HG03432 (cell line): Measurements from ENCODE around the gene COL4A4.

Source experiments
- ATAC-seq: cut with Tn5 transposase; IDR thresholded peaks from one replicate; pipeline ENCODE4 v1.9.1; 2021; ENCODE audit warnings: mild to moderate bottlenecking, moderate library complexity; ENCODE audit not compliant: unreplicated experiment

Gene COL4A4

GRCh38 chr2:227163485-227163997 is 464 bp downstream of the COL4A4 start:
- ATAC-seq: peak; percentile 68

DNA sequence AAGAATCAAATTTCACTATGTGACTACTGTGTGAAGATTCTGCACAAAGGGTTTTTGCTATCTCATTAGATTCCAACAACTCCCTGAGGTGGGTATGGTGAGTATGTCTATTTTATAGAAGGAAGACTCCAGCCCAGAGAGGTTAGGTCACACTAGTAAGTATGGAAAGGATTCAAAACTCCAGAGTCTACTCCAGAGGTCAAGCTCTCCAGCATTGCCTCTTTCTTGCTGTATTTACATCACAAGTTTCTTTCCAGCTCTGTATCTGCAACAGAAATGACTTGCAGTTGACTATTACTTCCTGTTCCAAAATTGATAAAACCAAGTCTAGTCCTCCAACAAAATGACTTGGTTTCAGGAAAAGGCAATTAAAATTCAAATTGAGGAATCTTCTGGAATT is 2.1 kb downstream of the COL4A4 start:
- ATAC-seq: no peak

- ATAC-seq: no peak
Measured at GRCh38 chr2:227160164-227160563, 3.8 kb downstream of the COL4A4 start.

DNA sequence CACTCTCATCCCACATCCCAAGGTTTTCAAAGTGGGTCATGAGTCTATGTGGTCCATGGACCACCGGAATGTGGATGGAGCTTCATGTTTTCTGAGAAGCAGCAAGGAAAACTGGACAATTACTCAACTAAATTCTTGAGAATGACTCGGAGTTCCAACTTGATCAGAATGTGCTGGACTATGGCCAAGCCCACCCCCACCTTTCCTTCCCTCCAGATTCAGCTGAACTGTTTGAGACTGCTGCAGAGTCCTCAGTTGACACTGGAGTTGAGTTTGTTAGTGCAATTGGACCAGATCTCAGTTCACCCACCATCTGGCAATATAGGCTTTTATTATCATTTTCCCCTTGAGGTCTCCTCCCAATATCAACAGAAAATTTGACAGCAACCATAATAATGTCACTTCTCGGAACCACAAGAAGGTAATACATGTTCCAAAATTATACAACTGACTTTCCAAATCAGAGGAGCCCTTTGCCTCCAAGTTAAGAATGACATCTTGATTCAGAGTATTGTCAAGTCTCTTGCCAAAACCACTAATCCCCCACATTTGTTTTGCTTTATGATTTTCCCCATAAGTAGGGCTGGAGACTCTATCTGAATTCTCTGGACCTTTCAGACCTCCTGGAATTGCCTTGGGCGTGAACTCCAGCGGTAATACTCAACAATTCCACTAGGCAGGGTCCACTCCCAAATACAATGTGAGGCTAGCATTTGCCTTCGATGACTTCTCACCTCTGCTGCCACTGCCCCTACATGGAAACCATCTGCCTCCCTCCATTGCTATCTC is 8.8 kb downstream of the COL4A4 start:
- ATAC-seq: no peak

- ATAC-seq: no peak
Measured at GRCh38 chr2:227153758-227154486, 10.1 kb downstream of the COL4A4 start.

- ATAC-seq: no peak
Measured at GRCh38 chr2:227153307-227153706, 10.7 kb downstream of the COL4A4 start.

GRCh38 chr2:227152093-227152766 is 11.8 kb downstream of the COL4A4 start:
- ATAC-seq: no peak

DNA sequence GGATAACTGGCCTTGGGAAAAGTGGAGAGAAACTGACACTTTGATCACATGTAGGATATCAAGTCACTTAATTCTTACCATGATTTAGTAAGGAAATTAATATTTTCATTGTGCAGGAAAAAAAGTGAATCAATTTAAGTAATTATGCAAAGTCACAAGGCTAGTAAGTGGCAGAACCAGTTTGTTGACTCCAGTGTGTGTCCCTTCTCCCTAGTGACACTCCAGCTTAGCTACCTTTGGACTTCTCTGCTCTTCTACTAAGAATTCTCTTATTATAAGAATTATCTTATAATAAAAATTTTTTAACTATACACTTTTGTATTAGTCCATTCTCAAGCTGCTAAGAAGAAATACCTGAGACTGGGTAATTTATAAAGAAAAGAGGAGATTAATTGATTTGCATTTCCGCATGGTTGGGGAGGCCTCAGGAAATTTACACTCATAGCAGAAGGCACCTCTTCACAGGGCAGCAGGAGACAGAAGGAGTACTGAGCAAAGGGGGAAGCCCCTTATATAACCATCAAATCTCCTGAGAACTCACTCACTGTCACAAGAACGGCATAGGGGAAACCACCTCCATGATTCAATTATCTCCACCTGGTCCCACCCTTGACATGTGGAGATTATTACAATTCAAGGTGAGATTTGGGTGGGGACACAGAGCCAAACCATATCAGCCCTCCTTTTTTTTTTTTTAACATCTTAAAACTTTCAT is 13.6 kb downstream of the COL4A4 start:
- no peak for ATAC-seq

GRCh38 chr2:227148106-227148505 is 15.9 kb downstream of the COL4A4 start:
- ATAC-seq: no peak

- ATAC-seq: no peak
Measured at GRCh38 chr2:227147023-227147422, 17.0 kb downstream of the COL4A4 start.

DNA sequence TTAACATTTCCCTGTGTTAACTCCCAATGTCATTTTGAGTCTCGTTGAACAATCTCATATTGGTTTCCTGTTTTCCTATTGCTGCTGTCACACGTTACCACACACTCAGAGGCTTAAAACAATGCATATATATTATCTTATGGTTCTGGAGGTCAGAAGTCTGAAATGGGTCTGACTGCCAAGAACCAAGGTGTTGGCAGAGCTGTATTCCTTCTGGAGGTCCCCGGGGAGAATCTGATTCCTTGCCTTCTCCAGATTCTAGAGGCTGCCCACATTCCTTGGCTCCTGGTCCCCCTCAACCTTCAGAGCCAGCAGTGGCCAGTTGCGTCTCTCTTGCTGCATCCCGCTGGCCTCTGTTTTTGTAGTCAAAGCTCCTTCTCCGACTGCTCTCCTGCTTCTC is 17.5 kb downstream of the COL4A4 start:
- no peak for ATAC-seq

DNA sequence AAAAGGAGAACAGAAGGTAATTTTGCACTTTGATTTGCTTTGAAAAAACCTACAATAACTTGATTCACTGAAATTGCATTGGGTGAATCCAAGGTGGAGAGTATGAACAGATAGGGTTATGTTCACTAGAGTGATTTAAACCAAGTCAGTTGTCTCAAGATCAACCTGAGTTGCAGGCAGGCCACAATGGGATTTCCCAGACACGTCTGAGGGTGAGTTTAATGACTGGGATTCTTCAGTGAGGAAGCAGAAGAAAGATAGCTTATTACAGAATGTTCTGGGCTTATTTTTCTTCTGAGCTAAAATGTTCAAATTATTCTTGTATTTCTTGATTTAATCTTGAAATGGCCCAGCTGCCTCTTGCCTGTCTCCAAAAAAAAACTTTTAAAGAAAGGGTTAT is 20.1 kb downstream of the COL4A4 start:
- no peak for ATAC-seq

- ATAC-seq: no peak
Measured at GRCh38 chr2:227141301-227141700, 22.7 kb downstream of the COL4A4 start.

GRCh38 chr2:227134591-227134990 is 29.4 kb downstream of the COL4A4 start:
- no peak for ATAC-seq

- no peak for ATAC-seq
Measured at GRCh38 chr2:227132986-227133385, 31.0 kb downstream of the COL4A4 start.

GRCh38 chr2:227130636-227131035 is 33.4 kb downstream of the COL4A4 start:
- no peak for ATAC-seq

GRCh38 chr2:227127201-227127600 is 36.8 kb downstream of the COL4A4 start:
- no peak for ATAC-seq

DNA sequence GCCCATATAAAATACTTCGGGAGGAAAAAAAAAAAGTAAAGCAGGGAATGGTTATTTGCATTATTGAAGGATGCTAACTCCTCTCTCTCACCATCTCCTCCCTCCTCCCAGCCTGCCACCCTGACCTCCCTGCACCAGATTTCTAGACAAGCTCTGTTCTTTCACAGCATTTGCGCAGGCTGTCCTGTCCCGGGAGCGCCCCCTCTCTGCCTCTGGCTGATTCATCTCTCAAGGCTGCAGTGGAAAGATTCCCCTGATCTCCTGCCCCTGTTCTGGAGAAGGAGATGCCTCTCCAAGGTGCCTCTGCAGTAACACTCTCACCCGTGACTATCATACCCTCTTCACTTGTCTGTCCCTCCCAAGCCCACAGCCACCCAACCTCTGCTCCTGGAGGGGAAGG is 38.5 kb downstream of the COL4A4 start:
- no peak for ATAC-seq

GRCh38 chr2:227124811-227125210 is 39.2 kb downstream of the COL4A4 start:
- ATAC-seq: no peak

DNA sequence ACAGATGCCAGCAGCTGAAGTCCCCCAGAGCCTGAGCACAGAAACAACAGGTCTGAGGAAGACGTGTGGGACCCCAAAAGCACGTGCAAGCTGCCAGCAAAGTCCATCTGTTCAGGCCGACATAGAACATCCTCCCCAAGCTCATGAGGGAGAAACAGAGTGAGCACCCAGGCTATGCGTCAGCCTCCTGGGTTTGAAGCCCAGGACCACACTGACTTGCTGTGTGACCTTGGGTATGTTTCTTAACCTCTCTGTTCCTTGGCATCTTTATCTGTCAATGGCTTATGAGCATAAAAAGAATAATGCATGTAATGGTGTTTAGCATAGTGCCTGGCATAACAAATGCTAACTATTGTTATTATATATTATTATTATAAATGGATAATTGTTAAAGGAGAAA is 40.3 kb downstream of the COL4A4 start:
- no peak for ATAC-seq

GRCh38 chr2:227118353-227118752 is 45.7 kb downstream of the COL4A4 start:
- no peak for ATAC-seq
